ENCODE measurements around the gene ARHGEF26. TPM values are rescaled to one million over a fixed set of nuclear protein-coding genes. Genes with fewer than 3 reads are reported as not detected.

Gene ARHGEF26
- total and polyA plus RNA-seq, 2 experiments from 2014 or later = 9.4 to 16.9 TPM

- no peaks in the 10 kb centered on the region for H3K36me3 ChIP-seq (ENCODE audit: insufficient read depth)
- no peaks in the 10 kb centered on the region for H3K79me2 ChIP-seq (replicated peaks; ENCODE audit: insufficient read depth)
- H3F3A ChIP-seq (replicated peaks; ENCODE audit: low read depth) = no peaks in the 10 kb centered on the region
- no peaks in the 10 kb centered on the region for H3K27me3 Mint-ChIP-seq (ENCODE audit: insufficient read depth, low read depth, poor library complexity)
- no peak overlapping the region for H3K4me2 ChIP-seq
- no peak overlapping the region for H3K27ac ChIP-seq (ENCODE audit: low read depth)
- no peak overlapping the region for H3K4me3 ChIP-seq
- no peaks in the 10 kb centered on the region for H3K27me3 ChIP-seq (ENCODE audit: insufficient read depth)
- DNase-seq (ENCODE audit: low spot score) (no peak), ATAC-seq (no peak)
- H3K9me3 Mint-ChIP-seq = no peaks in the 10 kb centered on the region
- no peak overlapping the region for H2AFZ ChIP-seq
- H3K4me3 Mint-ChIP-seq = no peak overlapping the region
- peaks cover 4% of the 10 kb centered on the region; the same call in 2 of the 3 replicates for H3K4me1 Mint-ChIP-seq
- H3K36me3 Mint-ChIP-seq (ENCODE audit: low read depth) = no peaks in the 10 kb centered on the region
- H3K4me1 ChIP-seq (ENCODE audit: insufficient read depth) = peaks cover 6% of the 10 kb centered on the region; the same call in 1 of the 2 replicates
- H3K27ac Mint-ChIP-seq = no peak overlapping the region
- TF ChIP-seq ZNF462 (CRISPR knock-in tag; IDR thresholded peaks at IDR 0.05) (no peak), CTCF (conservative IDR thresholded peaks at IDR 0.05; ENCODE audit: low read depth in 2 of 2) (no peak), POLR2AphosphoS5 (IDR thresholded peaks at IDR 0.05; ENCODE audit: low read depth) (no peak), NANOG (IDR thresholded peaks at IDR 0.05; ENCODE audit: borderline replicate concordance) (no peak), ZNF114 (CRISPR knock-in tag; IDR thresholded peaks at IDR 0.05) (no peak), EZH2phosphoT487 (IDR thresholded peaks at IDR 0.05; ENCODE audit: unreplicated experiment) (no peak), CREB1 (CRISPR knock-in tag; IDR thresholded peaks at IDR 0.05; ENCODE audit: low read depth) (no peak), ETS1 (IDR thresholded peaks at IDR 0.05) (no peak), JUNB (IDR thresholded peaks at IDR 0.05; ENCODE audit: unreplicated experiment) (no peak), EZH2 (IDR thresholded peaks at IDR 0.05; ENCODE audit: low read depth, unreplicated experiment) (no peak), ZNF331 (CRISPR knock-in tag; IDR thresholded peaks at IDR 0.05; ENCODE audit: low read depth) (no peak), STAT1 (IDR thresholded peaks at IDR 0.05; ENCODE audit: unreplicated experiment) (no peak)
- no peaks in the 10 kb centered on the region for H4K20me1 ChIP-seq (replicated peaks; ENCODE audit: insufficient read depth)
- H3K9me2 ChIP-seq (ENCODE audit: insufficient read depth) = no peaks in the 10 kb centered on the region
Measured at GRCh38 chr3:154102225-154102624, 19.0 kb upstream of the ARHGEF26 start.

Measured in GM23338 (cell line).